ACC112 (cell line): ENCODE results near the gene KRT82.

ENCODE experiments used
- H2AFZ ChIP-seq: fragments of 200-600 bp; sonication (generic); one replicate; pipeline ENCODE4 v1.6.0; 2017; ENCODE audit warnings: antibody characterized with exemption, low read length; ENCODE audit not compliant: unreplicated experiment
- H3K27ac ChIP-seq: fragments of 200-600 bp; sonication (generic); 2 replicates; pipeline ENCODE4 v1.5.1; 2014; ENCODE audit warnings: low read depth, mild to moderate bottlenecking, antibody characterized with exemption, low read length, moderate library complexity
- H3K27me3 ChIP-seq: fragments of 200-600 bp; sonication (generic); 2 replicates; pipeline ENCODE4 v1.6.1; 2014; ENCODE audit warnings: mild to moderate bottlenecking, antibody characterized with exemption, low read length, moderate library complexity, mixed read lengths; ENCODE audit not compliant: insufficient read depth
- H3K36me3 ChIP-seq: fragments of 200-600 bp; sonication (generic); 2 replicates; pipeline ENCODE4 v1.6.1; 2016; ENCODE audit warnings: mild to moderate bottlenecking, antibody characterized with exemption, low read length, moderate library complexity, mixed read lengths; ENCODE audit not compliant: insufficient read depth
- H3K4me1 ChIP-seq: fragments of 200-600 bp; sonication (generic); one replicate; pipeline ENCODE4 v1.6.1; 2016; ENCODE audit warnings: low read length, mixed read lengths; ENCODE audit not compliant: insufficient read depth, unreplicated experiment, control insufficient read depth
- H3K4me3 ChIP-seq: fragments of 200-600 bp; sonication (generic); 2 replicates; pipeline ENCODE4 v1.5.1; 2014; ENCODE audit warnings: mild to moderate bottlenecking, low read depth, low read length
- H3K79me2 ChIP-seq: fragments of 200-600 bp; sonication (generic); one replicate; pipeline ENCODE4 v1.6.0; 2016; ENCODE audit warnings: low read length; ENCODE audit not compliant: control insufficient read depth, unreplicated experiment, insufficient read depth

The KRT82 gene

DNA sequence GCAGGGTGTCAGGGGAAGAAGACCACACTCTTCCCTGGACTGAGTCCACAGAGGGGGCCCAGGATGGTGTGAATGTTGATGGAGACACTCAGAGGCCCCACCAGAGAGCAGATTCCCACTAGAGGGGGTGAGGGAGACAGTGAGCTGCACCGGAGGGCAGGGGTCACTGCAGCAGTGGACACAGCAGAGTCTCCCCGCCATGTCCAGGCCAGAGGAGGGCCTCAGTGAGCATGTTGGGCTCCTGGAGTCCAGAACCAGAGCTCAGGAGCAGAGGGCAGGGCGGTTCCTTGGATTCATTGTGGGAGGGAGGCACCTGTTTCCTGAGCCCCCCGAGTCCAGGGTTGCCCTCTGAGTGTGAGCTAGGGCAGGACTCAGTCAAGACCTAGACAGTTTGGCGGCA is 1.8 kb upstream of the KRT82 start:
- Histone ChIP-seq H3K27ac (no peak overlapping the region), H3K27me3 (no peaks in the 10 kb centered on the region), H3K4me3 (no peak overlapping the region), H3K36me3 (no peaks in the 10 kb centered on the region), H2AFZ (no peak overlapping the region), H3K79me2 (no peaks in the 10 kb centered on the region), H3K4me1 (no peaks in the 10 kb centered on the region)

DNA sequence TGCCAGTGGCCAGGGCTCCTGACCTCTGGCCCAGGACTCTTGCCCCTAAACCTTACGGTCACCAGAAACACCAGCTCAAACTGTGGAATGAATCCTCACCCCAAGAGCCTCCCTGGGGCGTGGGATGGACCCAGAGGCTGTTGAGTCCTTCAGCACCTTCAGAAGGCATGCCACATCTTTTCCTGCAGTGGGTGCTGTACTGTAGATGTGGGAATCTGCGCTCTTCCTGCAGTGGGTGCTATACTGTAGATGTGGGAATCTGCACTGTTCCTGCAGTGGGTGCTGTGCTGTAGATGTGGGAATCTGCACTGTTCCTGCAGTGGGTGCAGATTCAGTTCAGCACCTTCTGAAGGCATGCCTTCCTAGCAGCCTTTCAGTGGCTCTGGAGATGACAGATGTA is 1.2 kb downstream of the KRT82 start:
- H3K79me2 ChIP-seq: no peaks in the 10 kb centered on the region
- no peaks in the 10 kb centered on the region for H3K27me3 ChIP-seq
- no peaks in the 10 kb centered on the region for H3K4me1 ChIP-seq
- no peak overlapping the region for H2AFZ ChIP-seq
- H3K27ac ChIP-seq: no peak overlapping the region
- no peak overlapping the region for H3K4me3 ChIP-seq
- no peaks in the 10 kb centered on the region for H3K36me3 ChIP-seq

DNA sequence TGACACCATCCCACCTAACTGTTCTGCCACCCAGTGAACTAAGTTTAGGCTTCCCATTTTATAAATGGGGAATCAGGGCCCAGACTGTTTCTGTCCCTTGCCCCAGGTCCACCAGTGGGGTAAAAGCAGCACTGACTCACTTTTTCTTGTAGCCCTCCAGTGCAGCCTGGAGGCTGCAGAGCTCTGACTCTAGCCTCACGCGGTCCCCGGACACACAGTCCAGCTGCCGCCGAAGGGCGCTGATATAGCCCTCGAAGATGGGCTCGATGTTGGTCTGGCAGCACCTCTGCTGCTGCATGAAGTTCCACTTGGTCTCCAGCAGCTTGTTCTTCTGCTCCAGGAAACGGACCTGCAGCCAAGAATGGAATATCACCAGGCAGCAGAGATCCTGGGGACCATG is 2.6 kb downstream of the KRT82 start:
- no peak overlapping the region for H3K27ac ChIP-seq
- no peaks in the 10 kb centered on the region for H3K79me2 ChIP-seq
- no peak overlapping the region for H3K4me3 ChIP-seq
- H3K36me3 ChIP-seq: no peaks in the 10 kb centered on the region
- H2AFZ ChIP-seq: no peak overlapping the region
- no peaks in the 10 kb centered on the region for H3K27me3 ChIP-seq
- H3K4me1 ChIP-seq: no peaks in the 10 kb centered on the region

DNA sequence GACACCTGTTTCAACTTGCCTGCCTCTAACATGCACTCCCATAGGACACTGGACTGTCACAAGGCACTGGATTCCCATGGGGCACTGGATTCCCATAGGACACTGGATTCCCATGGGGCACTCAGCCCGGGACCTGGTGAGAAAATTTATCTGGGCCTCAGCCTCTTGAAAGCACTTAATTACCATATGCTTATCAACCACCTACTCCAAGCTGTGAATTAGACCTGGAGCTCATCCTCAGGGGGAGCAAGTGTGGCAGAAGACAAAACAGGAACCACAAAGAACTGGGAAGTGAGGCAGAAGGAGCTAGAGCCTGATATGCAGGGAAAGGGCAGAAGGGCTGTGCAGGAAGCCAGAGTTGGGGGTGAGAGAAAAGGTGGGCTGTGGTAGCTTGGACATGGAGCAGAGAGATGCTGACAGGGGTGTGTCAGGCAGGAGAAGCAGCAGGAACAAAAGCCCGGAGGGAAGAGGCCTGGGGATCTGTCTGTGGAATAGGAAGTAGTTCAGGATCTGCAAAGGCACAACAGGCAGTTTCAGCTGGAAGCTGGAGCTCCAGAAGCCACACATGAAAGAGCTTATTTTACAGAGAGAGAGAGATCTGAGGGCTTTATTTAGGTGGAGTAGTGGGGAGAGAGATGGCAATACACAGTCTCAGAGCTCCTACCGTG is 3.1 kb downstream of the KRT82 start:
- no peak overlapping the region for H3K4me3 ChIP-seq
- H3K4me1 ChIP-seq: no peaks in the 10 kb centered on the region
- H3K36me3 ChIP-seq: no peaks in the 10 kb centered on the region
- no peak overlapping the region for H3K27ac ChIP-seq
- no peaks in the 10 kb centered on the region for H3K27me3 ChIP-seq
- no peak overlapping the region for H2AFZ ChIP-seq
- H3K79me2 ChIP-seq: no peaks in the 10 kb centered on the region

DNA sequence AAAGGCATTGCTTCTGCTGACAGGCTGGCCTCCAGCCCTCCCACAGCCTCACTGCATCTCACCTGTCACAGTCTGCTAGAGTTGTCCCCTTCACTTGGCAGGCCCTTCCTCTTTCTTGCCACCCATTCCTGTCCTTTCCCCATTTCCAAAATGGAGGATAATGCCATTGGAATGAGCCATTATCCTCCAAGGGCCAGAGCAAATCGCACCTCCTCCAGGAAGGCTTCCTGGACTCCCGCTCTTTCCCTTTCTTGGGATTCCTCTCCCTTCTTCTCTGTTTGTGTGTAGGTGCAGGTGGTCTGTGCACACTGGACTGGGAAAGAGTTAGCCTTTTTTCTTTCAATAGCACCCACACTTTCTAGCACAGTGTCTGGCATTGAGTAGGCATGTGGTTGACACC is 3.8 kb downstream of the KRT82 start:
- H2AFZ ChIP-seq: no peak overlapping the region
- H3K4me3 ChIP-seq: no peak overlapping the region
- no peaks in the 10 kb centered on the region for H3K36me3 ChIP-seq
- no peaks in the 10 kb centered on the region for H3K27me3 ChIP-seq
- H3K27ac ChIP-seq: no peak overlapping the region
- no peaks in the 10 kb centered on the region for H3K79me2 ChIP-seq
- H3K4me1 ChIP-seq: no peaks in the 10 kb centered on the region

DNA sequence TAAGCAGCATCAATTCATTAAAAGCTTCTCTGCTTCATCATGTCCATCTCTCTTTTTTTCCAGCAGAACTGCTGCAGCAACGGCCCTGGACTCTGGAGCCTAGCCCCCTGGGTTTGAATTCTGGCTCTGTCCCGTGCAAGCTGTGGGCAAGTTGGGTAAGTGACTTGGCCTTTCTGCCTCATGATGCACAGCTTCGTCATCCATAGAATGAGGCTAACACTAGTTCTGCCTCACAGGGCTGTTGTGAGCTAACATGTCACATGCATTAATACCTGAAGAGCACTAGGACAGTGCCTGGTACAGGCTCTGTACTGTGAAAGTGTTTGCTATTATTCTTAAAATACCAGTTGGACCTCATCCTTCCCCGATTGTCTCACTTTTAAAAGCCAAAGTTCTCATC is 4.2 kb downstream of the KRT82 start:
- no peaks in the 10 kb centered on the region for H3K4me1 ChIP-seq
- no peak overlapping the region for H2AFZ ChIP-seq
- H3K27ac ChIP-seq: no peak overlapping the region
- no peak overlapping the region for H3K4me3 ChIP-seq
- H3K79me2 ChIP-seq: no peaks in the 10 kb centered on the region
- no peaks in the 10 kb centered on the region for H3K27me3 ChIP-seq
- H3K36me3 ChIP-seq: no peaks in the 10 kb centered on the region

DNA sequence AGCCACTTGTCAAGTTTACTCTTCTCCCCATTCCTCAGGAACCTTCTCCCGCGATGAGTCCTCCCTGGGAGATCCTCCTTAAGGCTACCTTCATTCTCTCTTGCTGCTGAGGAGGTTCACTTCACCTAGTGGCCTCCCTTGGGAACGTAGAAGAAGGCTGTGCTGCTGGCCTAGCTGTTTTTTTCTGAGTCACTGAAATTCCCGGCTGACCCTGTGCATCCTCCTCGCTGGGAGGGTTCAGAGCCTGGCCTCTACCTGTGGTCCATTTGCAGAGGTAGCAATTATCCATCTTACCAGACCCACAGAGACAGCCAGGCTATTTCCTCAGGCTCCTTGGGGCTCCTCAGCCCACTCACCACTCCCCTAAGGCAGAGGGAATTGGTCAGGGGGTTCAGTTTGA is 4.6 kb downstream of the KRT82 start:
- H3K4me3 ChIP-seq: no peak overlapping the region
- peaks cover 3% of the 10 kb centered on the region for H3K4me1 ChIP-seq
- H3K27me3 ChIP-seq: no peaks in the 10 kb centered on the region

DNA sequence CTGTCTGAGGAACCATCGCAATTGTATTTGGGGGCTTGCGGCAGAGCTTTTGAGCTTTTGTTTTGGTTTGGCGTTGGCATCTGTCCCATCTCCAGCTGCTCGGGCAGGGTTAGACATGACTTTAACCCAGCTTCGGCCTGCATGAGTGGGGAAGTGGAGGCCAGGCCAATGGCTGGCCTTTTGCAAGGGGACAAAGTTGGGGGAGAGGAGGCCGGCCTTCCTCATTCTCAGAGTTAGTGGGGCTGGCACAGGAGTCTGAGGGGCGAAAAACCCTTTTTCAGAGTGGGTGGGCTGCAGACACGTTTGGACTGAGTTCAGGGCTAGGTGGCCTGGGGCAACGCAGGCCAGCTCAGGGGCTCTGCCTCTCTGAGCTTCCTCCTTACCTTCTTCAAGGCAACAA is 5.2 kb downstream of the KRT82 start:
- Histone ChIP-seq H3K4me3 (no peak overlapping the region), H3K36me3 (no peaks in the 10 kb centered on the region), H3K27ac (no peak overlapping the region), H3K27me3 (no peaks in the 10 kb centered on the region), H3K4me1 (peaks cover 9% of the 10 kb centered on the region), H3K79me2 (no peaks in the 10 kb centered on the region), H2AFZ (no peak overlapping the region)

More for the DNA sequence above, 4.6 kb downstream of the KRT82 start:
- H2AFZ ChIP-seq: no peak overlapping the region
- H3K79me2 ChIP-seq: no peaks in the 10 kb centered on the region
- H3K36me3 ChIP-seq: no peaks in the 10 kb centered on the region
- no peak overlapping the region for H3K27ac ChIP-seq

DNA sequence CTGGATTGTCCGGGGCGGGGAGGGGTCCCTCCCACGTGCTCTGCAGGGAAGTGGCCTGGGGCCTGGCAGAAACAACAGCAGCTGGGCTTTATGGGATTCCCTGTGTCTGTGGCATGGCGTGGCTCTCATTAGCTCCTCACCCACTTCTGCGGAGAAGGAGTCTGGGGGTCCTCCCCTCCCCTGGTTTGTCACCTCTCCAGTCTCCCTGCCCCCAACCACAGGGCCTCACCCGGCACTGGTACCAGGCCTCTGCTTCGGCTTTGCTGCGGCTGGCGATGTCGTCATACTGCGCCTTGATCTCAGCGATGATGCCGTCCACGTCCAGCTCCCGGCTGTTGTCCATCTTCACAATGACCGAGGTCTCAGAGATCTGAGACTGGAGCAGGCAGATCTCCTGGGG is 6.4 kb downstream of the KRT82 start:
- no peak overlapping the region for H2AFZ ChIP-seq
- H3K27ac ChIP-seq: no peak overlapping the region
- H3K79me2 ChIP-seq: no peaks in the 10 kb centered on the region

DNA sequence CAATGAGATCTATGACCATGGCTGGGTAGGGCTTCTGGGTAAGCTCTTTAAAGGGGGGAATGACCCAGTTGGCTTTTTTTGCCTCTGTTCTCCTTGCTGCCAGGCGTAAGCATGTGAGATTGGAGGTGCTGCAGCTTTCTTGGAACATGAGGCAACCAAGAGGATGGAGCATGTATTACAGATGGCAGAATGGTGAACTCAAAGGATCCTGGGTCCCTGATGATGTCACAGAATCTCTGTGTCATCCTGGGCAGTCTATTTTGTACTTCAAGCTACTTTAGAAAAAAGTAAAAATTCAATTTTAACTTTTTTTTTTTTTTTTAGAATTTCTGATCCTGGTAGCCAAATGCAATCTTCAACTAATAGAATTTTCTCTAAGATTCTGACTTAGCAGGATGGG is 8.0 kb downstream of the KRT82 start:
- Histone ChIP-seq H3K4me3 (no peak overlapping the region), H3K4me1 (peaks cover 9% of the 10 kb centered on the region), H3K79me2 (no peaks in the 10 kb centered on the region), H2AFZ (no peak overlapping the region), H3K27ac (no peak overlapping the region), H3K36me3 (no peaks in the 10 kb centered on the region), H3K27me3 (no peaks in the 10 kb centered on the region)

More for the DNA sequence above, 6.4 kb downstream of the KRT82 start:
- Histone ChIP-seq H3K27me3 (no peaks in the 10 kb centered on the region), H3K4me3 (no peak overlapping the region), H3K36me3 (no peaks in the 10 kb centered on the region), H3K4me1 (peaks cover 9% of the 10 kb centered on the region)

DNA sequence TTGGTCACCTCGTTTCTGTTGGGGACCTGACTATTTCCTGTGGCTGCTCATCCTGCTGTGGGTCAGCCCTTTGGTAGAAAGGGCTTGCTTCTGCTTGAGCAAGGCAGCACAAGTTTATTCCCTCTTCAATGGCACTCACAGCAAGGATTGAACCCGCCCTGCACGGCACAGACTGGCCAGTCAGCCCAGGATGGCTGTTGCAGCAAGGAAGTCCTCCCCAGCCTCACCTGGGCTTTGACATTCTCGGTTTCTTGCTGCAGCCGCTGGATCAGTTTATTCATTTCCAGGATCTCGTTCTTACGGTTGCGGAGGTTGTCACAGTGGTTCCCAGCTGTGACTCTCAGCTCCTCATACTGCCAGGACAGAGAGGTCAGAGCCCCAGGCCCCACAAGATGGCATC is 9.5 kb downstream of the KRT82 start:
- Histone ChIP-seq H3K27me3 (no peaks in the 10 kb centered on the region), H2AFZ (no peak overlapping the region), H3K79me2 (no peaks in the 10 kb centered on the region)

More for the DNA sequence above, 9.5 kb downstream of the KRT82 start:
- Histone ChIP-seq H3K4me1 (peaks cover 11% of the 10 kb centered on the region), H3K36me3 (no peaks in the 10 kb centered on the region), H3K27ac (no peak overlapping the region), H3K4me3 (no peak overlapping the region)
